Brain microvascular endothelial cell (primary cell): Measurements from ENCODE around the gene IGSF21.

Experiments used
- DNase-seq: peaks from one replicate; pipeline ENCODE4 v3.0.0-alpha.2; 2020
- H3K27ac ChIP-seq: fragments of 250-450 bp; sonication (Bioruptor Pico); 2 replicates; pipeline ENCODE4 v1.5.1; 2020; ENCODE audit warnings: mild to moderate bottlenecking, moderate library complexity
- H3K27me3 ChIP-seq: fragments of 250-450 bp; sonication (Bioruptor Pico); replicated peaks from 2 replicates; pipeline ENCODE4 v1.5.1; 2020; ENCODE audit warnings: mild to moderate bottlenecking
- H3K36me3 ChIP-seq: fragments of 250-450 bp; sonication (Bioruptor Pico); replicated peaks from 2 replicates; pipeline ENCODE4 v1.5.1; 2020; ENCODE audit warnings: mild to moderate bottlenecking
- H3K4me3 ChIP-seq: 2 replicates; pipeline ENCODE4 v1.5.1; 2011; ENCODE audit warnings: low read depth, mild to moderate bottlenecking, control low read depth, low read length, moderate library complexity
- CTCF ChIP-seq: IDR thresholded peaks from 2 replicates; pipeline ENCODE4 v1.5.1; 2011; ENCODE audit warnings: low read depth, mild to moderate bottlenecking, moderate library complexity, low read length, control low read depth, inconsistent platforms; ENCODE audit errors: missing control alignments
- in situ Hi-C: cut with HindIII; loops from 2 replicates; pipeline ENCODE4 v1.10.0; 2017; ENCODE audit warnings: low sequenced_read_pairs, low pct_ligation_motif_present

Gene IGSF21

GRCh38 chr1:18422954-18423353 lies 315.4 kb downstream of the IGSF21 start:
- DNase-seq = no peak
- in situ Hi-C loops = no loop called here
- no peaks in the 10 kb centered on the region for H3K36me3 ChIP-seq
- no peak for TF ChIP-seq CTCF
- H3K27ac ChIP-seq = no peak overlapping the region
- H3K4me3 ChIP-seq = no peak overlapping the region
- no peaks in the 10 kb centered on the region for H3K27me3 ChIP-seq

- Histone ChIP-seq H3K27me3 (no peaks in the 10 kb centered on the region), H3K36me3 (no peaks in the 10 kb centered on the region), H3K27ac (no peak overlapping the region), H3K4me3 (no peak overlapping the region)
- no peak for DNase-seq
- in situ Hi-C loops = no loop called here
- TF ChIP-seq CTCF = no peak
These were observed 319.0 kb downstream of the IGSF21 start for GRCh38 chr1:18426580-18426979.
